HG03469 (cell line): ENCODE measurements around the gene NVL.

Source experiments
- ATAC-seq: cut with Tn5 transposase; IDR thresholded peaks from one replicate; pipeline ENCODE4 v1.9.1; 2021; ENCODE audit warnings: mild to moderate bottlenecking, moderate library complexity, moderate number of reproducible peaks; ENCODE audit not compliant: unreplicated experiment

NVL gene

DNA sequence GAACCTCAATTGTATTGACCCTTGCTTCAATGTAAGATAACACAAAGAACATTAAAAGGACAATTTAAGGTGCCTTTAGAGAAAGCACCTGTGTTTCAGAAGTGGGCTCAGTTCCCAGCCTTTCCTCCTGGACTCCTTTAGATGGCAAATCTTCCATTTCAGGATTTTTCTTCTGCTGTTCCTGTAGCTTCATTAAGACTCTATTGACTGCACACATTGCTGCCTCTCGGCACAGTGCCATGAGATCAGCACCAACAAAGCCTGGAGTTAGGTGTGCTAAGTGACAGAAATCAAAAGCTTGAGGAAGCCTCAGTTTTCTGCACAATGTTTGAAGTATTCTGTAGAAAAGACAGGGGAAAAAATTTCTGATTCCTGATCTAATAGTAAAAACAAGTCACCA is 40.6 kb downstream of the NVL start:
- no peak for ATAC-seq

DNA sequence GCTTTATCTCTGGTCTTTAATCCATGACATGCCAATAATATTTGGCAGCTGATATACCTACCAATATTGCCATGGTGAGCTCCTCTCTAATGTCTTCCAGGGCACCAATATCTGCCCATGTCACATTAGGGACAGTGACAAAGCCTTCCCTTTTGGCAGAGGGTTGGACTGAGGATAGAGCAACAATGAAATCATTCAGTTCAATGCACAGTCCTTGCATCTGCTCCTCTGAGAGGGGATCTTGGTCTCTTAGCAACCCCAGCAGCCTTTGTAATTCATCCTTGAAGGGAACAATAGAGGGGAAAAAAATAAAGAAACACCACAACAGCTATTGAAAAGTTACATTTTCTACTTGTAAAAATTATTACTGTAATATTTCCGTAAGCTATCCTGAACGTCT is 42.3 kb downstream of the NVL start:
- no peak for ATAC-seq

DNA sequence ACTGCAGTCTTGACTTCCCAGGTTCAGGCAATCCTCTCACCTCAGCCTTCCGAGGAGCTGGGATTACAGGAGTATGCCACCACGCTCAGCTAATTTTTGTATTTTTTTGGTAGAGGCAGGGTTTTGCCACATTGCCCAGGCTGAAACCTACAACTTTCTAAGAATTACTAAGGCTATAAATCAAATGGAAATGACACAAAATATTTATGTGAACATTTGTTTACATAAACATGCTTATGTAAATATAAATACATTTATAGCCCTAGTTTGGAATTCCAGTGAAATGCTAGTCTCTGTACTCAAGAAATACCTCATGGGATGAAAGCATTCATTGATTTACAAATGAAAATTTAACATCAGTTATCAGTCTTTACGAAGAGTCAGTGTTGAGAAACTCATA is 47.8 kb downstream of the NVL start:
- no peak for ATAC-seq

DNA sequence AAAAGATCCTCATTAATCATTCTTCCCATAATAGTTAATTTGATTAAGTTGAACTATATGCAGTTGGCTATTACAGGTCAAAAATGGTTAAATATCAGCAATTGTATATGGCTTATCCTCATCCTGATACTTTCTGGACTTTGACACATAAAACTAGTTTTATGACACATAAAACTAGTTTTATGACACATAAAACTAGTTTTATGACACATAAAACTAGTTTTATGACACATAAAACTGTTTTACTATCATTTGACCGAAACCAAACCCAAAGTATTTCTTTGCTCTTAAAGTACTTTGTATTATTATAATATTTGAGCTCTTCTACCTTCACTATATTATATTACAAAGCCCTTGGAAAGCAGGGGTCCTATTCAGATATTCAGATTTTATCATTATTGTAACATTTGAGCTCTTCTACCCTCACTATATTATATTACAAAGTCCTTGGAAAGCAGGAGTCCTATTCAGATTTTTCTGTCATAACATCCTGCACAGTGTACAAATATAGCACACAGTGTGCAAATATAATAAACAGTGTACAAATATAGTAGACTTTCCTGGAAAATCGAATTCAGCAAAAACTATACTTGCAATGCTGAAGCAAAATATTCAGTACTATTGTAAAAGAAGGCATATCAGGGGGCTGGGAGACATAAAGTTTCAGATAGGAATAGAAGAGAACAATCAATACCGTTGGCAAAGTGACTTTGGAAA is 53.0 kb downstream of the NVL start:
- ATAC-seq, result no peak

DNA sequence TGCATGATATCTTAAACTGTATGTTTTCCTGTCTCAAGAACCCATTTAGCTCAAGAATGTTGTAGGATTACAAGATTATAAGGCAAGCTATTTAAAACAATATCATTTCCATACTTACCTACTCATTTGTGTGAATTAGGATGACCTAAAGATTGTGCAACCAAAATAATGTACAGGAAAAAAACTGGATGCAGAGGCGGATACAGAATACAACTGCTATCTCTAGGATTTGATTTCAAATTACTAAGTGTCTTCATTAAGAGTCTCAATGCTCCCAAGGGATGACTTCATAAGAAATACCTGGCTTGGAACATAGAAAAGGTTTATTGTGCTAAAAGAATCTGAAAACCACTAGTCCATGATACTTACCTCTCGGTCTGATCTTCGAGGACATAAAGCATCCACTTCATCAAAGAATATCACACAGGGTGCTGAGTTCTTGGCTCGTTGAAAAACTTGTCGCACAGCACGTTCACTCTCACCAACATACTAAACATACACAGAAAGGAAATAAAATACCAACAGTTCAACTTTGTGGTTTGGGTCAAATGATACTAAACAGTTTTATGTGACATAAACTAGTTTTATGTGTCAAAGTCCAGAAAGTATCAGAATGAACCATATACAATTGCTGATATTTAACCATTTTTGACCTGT is 54.9 kb downstream of the NVL start:
- no peak for ATAC-seq

DNA sequence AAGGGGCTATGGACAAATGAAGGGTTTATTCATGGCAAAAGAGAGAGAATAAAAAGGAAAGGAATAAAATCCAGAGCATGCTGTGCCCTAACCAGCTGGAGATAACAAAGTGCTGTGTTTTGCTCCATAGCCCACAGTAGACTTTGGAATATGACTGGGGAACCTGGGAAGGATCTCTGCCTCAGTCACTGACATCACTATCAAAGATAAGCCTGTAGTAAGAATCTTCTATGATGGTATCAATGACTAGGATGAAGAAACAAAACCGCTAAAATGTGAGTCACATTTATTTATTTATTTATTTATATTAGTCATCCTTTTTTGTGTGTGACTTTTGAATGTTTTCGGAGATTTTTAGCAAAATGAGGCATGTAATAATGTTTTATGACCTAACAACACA is 56.3 kb downstream of the NVL start:
- no peak for ATAC-seq

DNA sequence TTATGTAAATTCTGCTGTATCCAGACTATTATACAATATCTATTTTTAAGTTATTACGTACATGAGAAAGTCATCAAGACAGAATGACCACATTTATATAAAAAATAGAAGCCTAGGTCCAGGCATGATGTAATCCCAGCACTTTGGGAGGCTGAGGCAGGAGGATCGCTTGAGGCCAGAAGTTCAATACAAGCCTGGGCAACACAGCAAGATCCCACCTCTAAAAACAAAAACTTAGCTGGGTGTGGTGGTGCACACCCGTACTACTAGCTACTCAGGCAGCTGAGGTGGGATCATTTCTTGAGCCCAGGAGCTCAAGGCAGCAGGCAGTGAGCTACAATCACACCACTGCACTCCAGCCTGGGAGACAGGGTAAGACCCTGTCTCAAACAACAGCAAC is 58.9 kb downstream of the NVL start:
- ATAC-seq, result no peak

DNA sequence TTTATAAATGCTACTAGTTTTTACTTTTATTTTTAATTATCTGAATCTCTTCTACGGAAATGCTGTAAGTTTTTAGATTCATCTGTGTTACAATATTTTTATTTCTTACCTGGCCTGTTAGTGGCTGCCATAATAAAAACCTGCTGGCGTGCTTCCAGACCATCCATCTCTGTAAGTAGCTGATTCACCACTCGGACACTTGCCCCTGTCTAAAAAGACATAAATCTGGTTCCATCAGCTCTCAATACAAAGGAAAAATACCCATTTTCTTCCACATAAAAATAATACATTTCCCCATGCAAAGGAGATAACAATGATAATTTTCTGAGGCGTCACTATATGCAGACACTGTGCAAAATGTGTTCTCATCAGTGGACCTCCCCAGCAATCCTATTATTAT is 62.0 kb downstream of the NVL start:
- no peak for ATAC-seq

DNA sequence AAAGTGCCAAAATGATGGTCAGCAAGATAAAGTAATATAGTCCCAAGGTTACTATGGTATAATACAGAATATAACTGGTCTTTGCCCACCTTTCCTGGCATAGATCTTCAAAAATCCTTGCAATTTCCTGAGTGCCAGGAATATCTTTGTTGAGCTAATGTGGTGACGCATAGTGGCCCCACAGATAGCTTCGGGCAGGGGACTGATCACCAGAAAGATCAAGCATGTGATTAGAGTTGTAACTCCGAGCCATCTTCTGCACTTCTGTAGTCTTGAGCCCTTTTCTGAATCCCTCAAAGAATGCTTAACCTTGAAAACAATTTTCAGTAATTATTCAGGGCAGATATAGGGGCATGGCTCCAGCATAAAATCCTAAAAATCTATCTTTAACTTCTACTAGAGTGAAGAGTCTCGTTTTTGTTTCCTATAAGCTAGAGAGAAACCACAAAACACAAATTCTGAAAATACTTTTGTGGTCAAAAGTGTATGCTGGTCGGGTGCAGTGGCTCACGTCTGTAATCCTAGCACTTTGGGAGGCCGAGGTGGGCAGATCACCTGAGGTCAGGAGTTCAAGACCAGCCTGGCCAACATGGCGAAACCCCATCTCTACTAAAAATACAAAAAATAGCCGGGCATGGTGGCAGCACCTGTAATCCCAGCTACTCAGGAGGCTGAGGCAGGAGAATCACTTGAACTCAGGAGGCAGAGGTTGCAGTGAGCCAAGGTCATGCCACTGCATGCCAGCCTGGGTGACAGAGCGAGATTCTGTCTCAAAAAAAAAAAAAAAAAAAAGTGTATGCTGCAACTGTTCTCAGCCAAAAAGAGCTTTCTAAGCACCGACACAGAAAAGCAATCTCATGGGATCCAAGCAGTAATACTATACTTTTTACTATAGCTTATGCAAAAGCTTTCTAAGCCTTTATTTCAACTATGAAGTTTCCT is 62.8 kb downstream of the NVL start:
- no peak for ATAC-seq

DNA sequence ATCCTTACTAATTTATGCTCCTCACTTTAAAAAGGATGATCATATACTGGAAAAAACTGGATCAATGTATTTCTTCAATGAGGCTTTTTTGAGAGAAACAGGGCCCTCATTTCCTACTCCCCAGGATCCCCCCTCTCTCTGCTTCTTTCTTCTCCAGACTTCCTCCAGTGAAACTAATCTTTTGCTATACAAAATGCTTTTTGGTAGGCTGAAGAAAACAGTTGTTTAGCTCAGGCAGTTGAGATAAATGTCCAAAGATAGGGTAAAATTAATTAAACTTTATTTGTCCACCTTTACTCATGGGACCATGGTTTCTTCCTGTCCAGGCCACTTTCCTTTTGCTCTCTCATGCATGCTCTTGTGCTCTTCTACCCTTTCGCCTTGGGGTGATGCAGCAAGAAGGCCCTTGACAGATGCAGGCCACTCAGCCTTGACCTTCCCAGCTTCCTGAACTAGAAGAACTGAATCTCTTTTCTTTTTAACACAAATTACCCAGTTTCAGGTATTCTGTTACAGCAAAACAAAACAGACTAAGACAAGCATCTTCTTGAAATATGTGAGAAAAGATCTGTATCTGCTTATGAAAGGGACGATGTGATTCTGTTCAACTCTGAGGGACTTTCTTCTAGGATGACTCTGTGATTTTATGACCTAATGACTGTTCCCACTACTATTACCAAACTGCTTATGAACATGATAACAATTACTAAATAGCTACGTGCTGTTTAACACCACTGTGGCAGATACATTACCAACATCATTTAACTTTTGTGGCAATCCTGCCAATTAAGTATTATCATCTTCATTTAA is 63.7 kb downstream of the NVL start:
- no peak for ATAC-seq

DNA sequence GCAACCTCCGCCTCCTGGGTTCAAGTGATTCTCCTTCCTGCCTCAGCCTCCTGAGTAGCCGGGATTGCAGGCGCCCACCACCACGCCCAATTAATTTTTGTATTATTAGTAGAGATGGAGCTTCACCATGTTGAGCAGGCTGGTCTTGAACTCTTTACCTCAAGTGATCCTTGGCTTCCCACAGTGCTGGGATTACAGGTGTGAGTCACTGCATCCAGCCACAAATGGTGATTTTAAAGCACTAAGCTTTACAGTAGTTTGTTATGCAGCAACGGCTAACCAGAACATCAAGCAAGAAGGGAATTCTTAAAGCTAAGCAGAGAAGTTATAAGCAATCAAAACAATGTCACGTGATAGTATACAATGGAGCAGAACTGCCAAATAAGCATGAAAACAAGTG is 65.7 kb downstream of the NVL start:
- ATAC-seq, result no peak

DNA sequence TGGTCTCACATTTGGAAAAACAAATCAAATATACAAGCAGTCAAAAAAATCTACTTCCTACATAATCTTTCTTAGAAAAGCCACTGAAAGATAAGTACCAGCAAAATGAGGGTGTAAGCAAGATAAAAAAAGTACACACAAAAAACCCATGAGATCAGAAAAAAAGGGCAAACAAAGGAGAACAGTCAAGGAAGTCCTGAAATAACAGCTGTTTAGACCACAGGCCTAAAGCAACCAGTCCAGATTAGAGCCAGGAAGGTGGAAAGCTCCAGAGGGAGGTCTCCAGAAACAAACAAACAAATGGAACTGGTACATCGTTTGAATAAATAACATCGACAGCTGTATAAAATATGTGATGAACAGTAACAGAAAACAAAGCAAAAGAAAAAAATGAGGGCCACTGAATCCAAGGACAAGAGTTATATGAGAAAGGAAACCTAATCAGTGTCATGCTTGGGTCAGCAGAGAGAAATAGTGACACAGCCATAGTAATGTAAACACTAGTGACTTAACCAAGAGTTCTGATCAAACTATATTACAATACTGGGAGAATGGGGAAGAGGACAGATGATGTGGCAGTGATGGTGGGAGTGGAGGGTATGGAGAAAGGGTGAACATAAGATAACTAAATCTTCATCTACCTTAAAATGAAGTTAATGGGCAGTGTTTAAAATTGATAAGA is 67.5 kb downstream of the NVL start:
- no peak for ATAC-seq

DNA sequence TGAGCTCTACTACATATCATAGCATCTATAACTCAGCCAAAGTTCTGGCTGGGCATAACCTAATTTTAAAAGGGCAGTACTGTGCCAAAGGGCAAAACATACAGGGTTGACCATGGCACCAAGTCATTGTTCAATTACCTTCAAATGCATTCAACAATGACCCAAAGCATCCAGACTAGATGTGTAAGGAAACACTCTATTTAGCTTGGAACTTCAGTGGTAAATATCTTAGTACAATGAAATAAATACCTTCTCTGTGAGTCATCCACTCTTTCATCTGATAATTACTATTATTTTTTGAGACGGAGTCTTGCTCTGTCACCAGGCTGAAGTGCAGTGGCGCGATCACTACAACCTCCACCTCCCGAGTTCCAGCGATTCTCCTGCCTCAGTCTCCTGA is 70.0 kb downstream of the NVL start:
- ATAC-seq, result no peak

DNA sequence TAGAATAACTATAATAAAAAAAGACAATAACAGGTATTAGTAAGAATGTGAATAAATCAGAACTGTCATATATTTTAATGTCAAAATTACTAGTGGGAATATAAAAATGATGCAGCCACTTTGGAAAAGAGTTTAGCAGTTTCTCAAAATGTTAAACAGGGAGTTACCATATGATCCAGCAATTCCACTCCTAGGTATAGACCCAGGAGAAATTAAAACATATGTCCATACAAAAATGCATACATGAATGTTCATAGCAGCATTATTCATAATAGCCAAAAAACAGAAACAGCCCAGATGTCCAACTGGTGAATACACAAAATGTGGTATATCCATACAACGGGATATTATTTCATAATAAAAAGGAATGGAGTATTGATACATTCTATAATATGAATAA is 71.6 kb downstream of the NVL start:
- ATAC-seq, result no peak

DNA sequence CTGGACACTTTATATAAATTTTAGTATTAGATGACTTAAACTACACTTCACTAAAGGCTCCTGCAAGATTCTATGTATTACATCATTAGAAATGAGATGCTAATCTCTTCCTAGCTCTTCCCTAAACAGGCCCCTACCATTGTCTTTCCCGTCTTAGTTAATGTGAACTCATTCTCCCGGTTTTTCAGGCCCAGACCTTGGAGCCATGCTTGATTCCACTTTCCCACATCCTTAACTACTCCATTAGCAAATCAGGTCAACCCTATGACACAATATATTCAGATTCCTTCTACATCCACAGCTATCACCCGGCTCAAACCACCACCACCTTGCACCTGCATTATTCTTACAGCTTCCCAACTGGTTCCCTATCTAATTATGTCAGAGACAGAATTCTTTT is 73.3 kb downstream of the NVL start:
- no peak for ATAC-seq

DNA sequence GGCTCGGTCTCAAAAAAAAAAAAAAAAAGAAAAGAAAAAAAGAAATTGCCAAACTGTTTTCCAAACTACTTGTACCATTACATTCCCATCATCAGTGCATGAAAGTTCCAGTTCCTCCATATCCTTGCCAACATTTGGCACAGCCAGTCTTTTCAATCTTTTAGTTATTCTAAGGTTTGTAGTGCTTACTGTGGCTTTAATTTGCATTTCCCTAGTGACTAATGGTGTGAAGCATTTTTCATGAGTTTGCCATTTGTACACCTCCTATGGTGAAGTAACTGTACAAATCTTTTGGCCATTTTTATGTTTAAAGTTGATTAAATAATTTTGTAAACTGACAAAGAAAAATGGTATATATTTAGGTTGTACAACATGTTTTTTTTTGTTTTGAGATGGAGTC is 76.3 kb downstream of the NVL start:
- ATAC-seq, result no peak

DNA sequence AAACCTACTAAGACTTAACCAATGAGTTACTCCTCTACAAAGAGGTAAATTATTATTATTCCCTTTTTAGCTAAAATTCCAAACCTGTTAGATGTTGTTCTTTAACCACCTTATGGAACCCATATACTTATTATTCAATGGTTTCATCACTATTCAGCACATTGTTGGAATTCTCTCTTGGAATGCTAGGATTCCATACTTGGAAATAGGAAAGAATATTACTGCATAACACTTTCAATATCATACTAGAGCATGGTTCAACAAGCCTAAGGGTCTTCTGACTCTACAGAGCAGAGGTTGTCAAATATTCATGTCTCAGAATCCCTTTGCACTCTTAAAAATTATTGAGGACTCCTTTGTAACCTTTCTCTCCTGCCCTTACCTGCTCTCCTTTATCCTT is 77.5 kb downstream of the NVL start:
- ATAC-seq, result no peak

DNA sequence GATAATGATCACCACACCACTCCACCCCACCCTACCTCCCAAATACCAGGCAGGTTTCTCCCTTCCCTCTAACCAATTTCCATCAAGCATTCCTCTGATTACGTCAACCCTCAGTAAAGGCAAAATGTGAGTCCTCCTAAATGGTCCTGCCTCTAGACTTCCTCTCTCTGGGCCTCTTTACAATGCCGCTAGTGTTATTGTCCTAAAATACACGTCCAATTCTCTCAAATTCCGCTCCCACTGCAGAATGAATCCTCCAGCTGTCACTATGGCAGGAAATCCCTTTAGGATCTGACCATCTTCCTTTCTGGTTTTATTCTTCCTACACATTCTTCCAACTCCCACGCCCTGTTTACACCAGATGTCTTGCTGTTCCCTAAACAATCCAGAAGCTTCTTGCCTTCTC is 78.2 kb downstream of the NVL start:
- no peak for ATAC-seq

DNA sequence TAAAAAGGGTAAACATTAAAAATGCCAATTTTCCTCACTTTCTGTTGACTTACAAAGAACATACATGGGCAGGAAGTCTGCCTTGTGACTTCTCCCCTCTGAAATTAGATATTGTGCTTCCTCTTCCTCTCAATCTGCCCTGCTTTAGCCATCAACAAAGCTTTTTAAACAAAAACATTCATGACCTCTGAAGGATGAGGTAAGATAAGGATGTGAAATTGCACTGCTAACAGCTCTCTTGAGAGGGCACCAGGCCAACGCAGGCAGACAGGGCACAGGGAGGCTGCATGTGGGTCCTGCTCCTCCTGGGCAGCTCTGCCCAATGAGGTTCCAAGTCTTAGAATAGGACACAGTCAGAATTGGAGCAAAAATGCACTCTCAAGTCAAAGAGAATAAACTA is 84.8 kb downstream of the NVL start:
- ATAC-seq, result peak; percentile 70

DNA sequence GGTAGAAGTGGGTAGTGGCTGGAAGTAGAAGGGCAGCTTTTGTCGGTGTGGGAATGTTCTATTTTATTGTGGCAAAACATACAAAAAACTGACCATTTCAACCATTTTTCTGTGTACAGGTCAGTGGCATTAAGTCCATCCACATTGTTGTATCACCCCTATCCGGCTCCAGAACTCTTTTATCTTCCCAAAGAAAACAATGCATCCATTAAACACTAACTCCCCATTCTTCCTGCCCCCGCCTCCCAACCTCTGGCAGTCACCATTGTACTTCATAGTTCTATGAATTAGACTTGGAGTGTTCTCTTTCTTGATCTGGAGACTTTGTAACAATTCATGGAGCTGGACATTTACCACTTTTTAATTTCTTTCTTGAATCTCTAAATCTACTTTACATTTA is 91.2 kb downstream of the NVL start:
- no peak for ATAC-seq
